GM12878 (cell line): Measurements from ENCODE around the gene TBX10. TPM values are rescaled to one million over a fixed set of nuclear protein-coding genes. Genes with fewer than 3 reads are reported as not detected.

Experiments
- ATAC-seq: fragments of 200-7000 bp; cut with Tn5 transposase; 3 replicates; pipeline ENCODE4 v1.9.1; 2020; ENCODE audit warnings: mild to moderate bottlenecking, moderate library complexity
- BruUV-seq: library from RNA; stranded (reverse); fragments of 400-500 nt; replicated peaks from 2 replicates; lab custom pipeline; 2021; lab: Mats Ljungman, UMichigan
- CTCF ChIA-PET: fragments of 300-600 bp; sonication (Branson Sonifier 250); formaldehyde crosslinking; extraction: SDS; loops from one replicate; lab custom pipeline; 2021; ENCODE audit warnings: inconsistent platforms; lab: Yijun Ruan, JAX
- POLR2A ChIA-PET: fragments of 350-600 bp; formaldehyde crosslinking; extraction: SDS; loops from one replicate; lab custom pipeline; 2021; ENCODE audit warnings: inconsistent platforms; lab: Charles Lee
- RAD21 ChIA-PET: fragments of 300-600 bp; sonication (Branson Sonifier 250); formaldehyde crosslinking; loops from one replicate; lab custom pipeline; 2023; ENCODE audit warnings: antibody characterized with exemption; ENCODE audit not compliant: unreplicated experiment; lab: Charles Lee
- SMC1A ChIA-PET: fragments of 300-600 bp; sonication (Branson Sonifier 250); formaldehyde crosslinking; loops from one replicate; lab custom pipeline; 2023; ENCODE audit not compliant: unreplicated experiment, uncharacterized antibody; lab: Charles Lee
- DNase-seq: peaks from one replicate; pipeline ENCODE4 v3.0.0-alpha.2; 2011; ENCODE audit warnings: low read depth, low spot score
- FAIRE-seq: peaks from 3 replicates; lab custom pipeline; 2011; peaks lifted over from hg19 to GRCh38; lab: Jason Lieb, UNC
- H2AFZ ChIP-seq: 2 replicates; pipeline ENCODE4 v1.6.0; 2011; ENCODE audit warnings: low read depth, low read length, control low read depth; ENCODE audit not compliant: control insufficient read depth
- H3K27ac ChIP-seq: 2 replicates; pipeline ENCODE4 v1.5.1; 2011; ENCODE audit warnings: control low read depth; ENCODE audit not compliant: control insufficient read depth, insufficient read depth
- H3K27me3 ChIP-seq, 2 experiments: replicated peaks in 1 of 2; 2 replicates each; pipeline versions ENCODE4 v1.6.0 to v1.6.1; 2011; ENCODE audit warnings: low read length in 1 of 2; ENCODE audit not compliant: control insufficient read depth in 2 of 2, insufficient read depth in 2 of 2
- H3K36me3 ChIP-seq, 2 experiments: 2 replicates each; pipeline ENCODE4 v1.5.1; 2011; ENCODE audit warnings: low read length in 1 of 2; ENCODE audit not compliant: control insufficient read depth in 2 of 2, insufficient read depth in 2 of 2
- H3K4me1 ChIP-seq: 2 replicates; pipeline ENCODE4 v1.6.1; 2011; ENCODE audit warnings: mild to moderate bottlenecking, low read length, moderate library complexity, mixed read lengths; ENCODE audit not compliant: control insufficient read depth, insufficient read depth
- H3K4me2 ChIP-seq: 2 replicates; pipeline ENCODE4 v1.6.0; 2011; ENCODE audit warnings: control low read depth; ENCODE audit not compliant: control insufficient read depth, insufficient read depth
- H3K4me3 ChIP-seq: fragments of 200-600 bp; sonication (generic); 2 replicates; pipeline ENCODE4 v1.5.1; 2016
- H3K79me2 ChIP-seq: 2 replicates; pipeline ENCODE4 v1.6.0; 2011; ENCODE audit warnings: low read length; ENCODE audit not compliant: control insufficient read depth, insufficient read depth
- H3K9ac ChIP-seq: 2 replicates; pipeline ENCODE4 v1.8.0; 2011; ENCODE audit warnings: low read length, control low read depth, mixed read lengths; ENCODE audit not compliant: control insufficient read depth, insufficient read depth
- H3K9me3 ChIP-seq: replicated peaks from 3 replicates; pipeline ENCODE4 v1.5.1; 2011; ENCODE audit warnings: mild to moderate bottlenecking, low read length; ENCODE audit not compliant: control insufficient read depth, insufficient read depth
- H4K20me1 ChIP-seq: 2 replicates; pipeline ENCODE4 v1.6.0; 2011; ENCODE audit not compliant: control insufficient read depth, insufficient read depth
- CEBPB ChIP-seq, 2 experiments: fragments of 150-350 bp in 1 of 2; IDR thresholded peaks; 2 replicates each; pipeline ENCODE4 v1.6.1; 2012 to 2014; ENCODE audit warnings: low read depth in 2 of 2, low read length in 2 of 2, borderline replicate concordance in 1 of 2, inconsistent platforms in 1 of 2
- EED ChIP-seq: sonication (generic); IDR thresholded peaks from 2 replicates; pipeline ENCODE4 v1.6.1; 2016; ENCODE audit warnings: antibody characterized with exemption, low read depth
- EP300 ChIP-seq, 2 experiments: fragments of 150-350 bp in 1 of 2; IDR thresholded peaks; 2 replicates each; pipeline ENCODE4 v1.6.1; 2011 to 2012; ENCODE audit warnings: low read depth in 2 of 2, low read length in 2 of 2, borderline replicate concordance in 1 of 2, improper control_type of control experiment in 1 of 2, inconsistent platforms in 1 of 2; ENCODE audit not compliant: control insufficient read depth in 1 of 2
- FOS ChIP-seq: IDR thresholded peaks from 3 replicates; pipeline ENCODE4 v1.6.1; 2011; ENCODE audit warnings: borderline replicate concordance; ENCODE audit not compliant: insufficient read length; ENCODE audit errors: extremely low read depth
- KAT2A ChIP-seq: conservative IDR thresholded peaks from 2 replicates; pipeline ENCODE4 v1.6.1; 2011; ENCODE audit warnings: low read depth, low read length; ENCODE audit not compliant: control insufficient read depth
- MYB ChIP-seq: fragments of 150-350 bp; IDR thresholded peaks from 2 replicates; pipeline ENCODE4 v1.6.1; 2014; ENCODE audit warnings: mild to moderate bottlenecking, low read depth, low read length, borderline replicate concordance
- SUPT20H ChIP-seq: IDR thresholded peaks from 2 replicates; pipeline ENCODE4 v1.6.1; 2011; ENCODE audit warnings: low read depth, mild to moderate bottlenecking, low read length, moderate library complexity, borderline replicate concordance; ENCODE audit not compliant: control insufficient read depth
- TARDBP ChIP-seq: IDR thresholded peaks from 2 replicates; pipeline ENCODE4 v1.6.1; 2016; ENCODE audit warnings: borderline replicate concordance
- TCF3 ChIP-seq: IDR thresholded peaks from 2 replicates; pipeline ENCODE4 v1.6.1; 2012; ENCODE audit warnings: low read depth, mild to moderate bottlenecking, low read length, borderline replicate concordance; ENCODE audit not compliant: insufficient read depth
- ZBED1 ChIP-seq: IDR thresholded peaks from 2 replicates; pipeline ENCODE4 v1.6.1; 2016; ENCODE audit warnings: borderline replicate concordance
- WGBS: methylation state at CpG from one replicate; pipeline ENCODE4 v1.1.6; 2016; ENCODE audit warnings: low lambda C conversion rate; ENCODE audit not compliant: insufficient replicate concordance, insufficient coverage; ENCODE audit errors: missing lambda C conversion rate; 5-methylcytosine and 5-hydroxymethylcytosine counted together
- in situ Hi-C: fragments of 300-500 bp; cut with MboI; formaldehyde crosslinking; loops from 9 replicates; pipeline ENCODE4 v1.14.3; 2018; ENCODE audit warnings: mixed read lengths
- intact Hi-C: fragments of 100-400 bp; cut with micrococcal nuclease; formaldehyde crosslinking; loops from one replicate; pipeline ENCODE4 v1.14.2; 2022; ENCODE audit not compliant: unreplicated experiment
- polyA plus RNA-seq, 11 experiments: library from polyadenylated mRNA; depleted of rRNA in 4 of 11; unstranded in 6 of 11; stranded (reverse) in 5 of 11; fragments of >200 nt; fragmentation: Nextera tagmentation in 4 of 11; fragmentation: Illumina TruSeq in 1 of 11; extraction: Ambion mirVana in 4 of 11; extraction: Trizol in 1 of 11; gene quantifications; 1 replicate in 1 of 11; 2 replicates in 10 of 11; pipeline versions ENCODE4 v1.2.1 to v1.2.3, GENCODE V29; 2011 to 2016; ENCODE audit warnings: inconsistent platforms in 2 of 11, missing spikeins in 2 of 11, low read depth in 1 of 11
- total RNA-seq, 4 experiments: library from RNA; depleted of rRNA in 3 of 4; stranded (reverse); fragments of >200 nt in 3 of 4; fragmentation: Illumina TruSeq in 1 of 4; extraction: Trizol in 1 of 4; gene quantifications; 2 replicates each; pipeline versions ENCODE4 v1.2.1 to v1.2.3, GENCODE V29; 2013 to 2021
- TF ChIP-seq, protein P1 (sequence below): IDR thresholded peaks from 2 replicates; pipeline ENCODE4 v1.6.1; 2012; ENCODE audit warnings: low read length, inconsistent platforms
- TF ChIP-seq, protein P2 (sequence below): fragments of 450-650 bp; formaldehyde crosslinking; IDR thresholded peaks from 2 replicates; pipeline ENCODE4 v1.5.0; 2022; ENCODE audit warnings: mild to moderate bottlenecking, missing genetic modification characterization
- TF ChIP-seq, protein P3 (sequence below): fragments of 450-650 bp; formaldehyde crosslinking; IDR thresholded peaks from 2 replicates; pipeline ENCODE4 v1.4.0; 2020; ENCODE audit warnings: mild to moderate bottlenecking, moderate library complexity
- TF ChIP-seq, protein P4 (sequence below): IDR thresholded peaks from 2 replicates; pipeline ENCODE4 v1.6.1; 2012; ENCODE audit warnings: low read depth, low read length, improper control_type of control experiment

TBX10 gene
- total and polyA plus RNA-seq, 10 of the 15 experiments (the other 5 are each of a cell fraction or from before 2014, with no cell fraction given) = 0.10 to 0.44 (median 0.20) TPM; not detected in 4

DNA sequence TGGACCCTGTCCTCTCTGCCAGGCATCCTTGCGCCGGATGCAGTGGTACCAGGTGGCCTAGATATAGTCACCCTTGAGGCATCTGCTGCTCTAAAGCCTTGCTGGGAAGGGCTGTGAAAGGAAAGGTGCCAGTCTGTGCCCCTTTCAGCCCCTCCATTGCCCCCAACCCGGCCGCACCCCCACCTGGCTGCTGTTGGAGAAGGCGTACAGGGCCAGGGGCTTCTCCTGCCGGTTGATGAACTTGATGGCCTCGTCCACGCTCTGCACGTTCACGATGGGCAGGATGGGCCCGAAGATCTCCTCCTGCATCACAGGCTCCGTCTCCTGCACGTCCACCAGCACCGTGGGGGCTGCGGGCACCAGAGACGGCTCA, 24.6 kb upstream of the TBX10 start:
- intact Hi-C loops = no loop called here
- RAD21 ChIA-PET = no interaction called here
- ATAC-seq (no peak), FAIRE-seq (no peak), DNase-seq (no peak)
- Histone ChIP-seq H3K9ac (no peak overlapping the region), H3K79me2 (no peaks in the 10 kb centered on the region), H2AFZ (no peak overlapping the region), H4K20me1 (no peaks in the 10 kb centered on the region), H3K4me2 (no peak overlapping the region), H3K4me1 (peaks cover 11% of the 10 kb centered on the region), H3K36me3 (no peaks in the 10 kb centered on the region), H3K27ac (no peak overlapping the region), H3K27me3 (peaks cover 0 to 2% of the 10 kb centered on the region in 2 experiments; a peak in 2 of 4 replicates), H3K9me3 (no peaks in the 10 kb centered on the region; the same call in 2 of the 3 replicates), H3K4me3 (no peak overlapping the region)
- POLR2A ChIA-PET = no interaction called here
- no TSS peak for BruUV-seq
- SMC1A ChIA-PET = interaction anchor here (0.6 kb wide), 1 partner anchor 15 kb away, joined by 3 read pairs; no protein-coding TSS in a partner anchor
- 59% methylated on average over 16 of the region's 16 CpGs for WGBS
- CTCF ChIA-PET = interaction anchor here (0.6 to 1.7 kb wide), 2 partner anchors 26 to 27 kb away, joined by 3 to 8 read pairs; no protein-coding TSS in a partner anchor
- in situ Hi-C loops = no loop called here
- TF ChIP-seq ZBED1 = no peak
- TF ChIP-seq EP300 (IDR thresholded peaks at IDR 0.05; ENCODE audit: borderline replicate concordance in 1 of 2, control insufficient read depth in 1 of 2, low read depth in 2 of 2, low read length in 2 of 2) = no peak
- no peak for TF ChIP-seq KAT2A
- TF ChIP-seq CEBPB (IDR thresholded peaks at IDR 0.05; ENCODE audit: borderline replicate concordance in 1 of 2, low read depth in 2 of 2, low read length in 2 of 2) = no peak
- TF ChIP-seq, protein P1, sequence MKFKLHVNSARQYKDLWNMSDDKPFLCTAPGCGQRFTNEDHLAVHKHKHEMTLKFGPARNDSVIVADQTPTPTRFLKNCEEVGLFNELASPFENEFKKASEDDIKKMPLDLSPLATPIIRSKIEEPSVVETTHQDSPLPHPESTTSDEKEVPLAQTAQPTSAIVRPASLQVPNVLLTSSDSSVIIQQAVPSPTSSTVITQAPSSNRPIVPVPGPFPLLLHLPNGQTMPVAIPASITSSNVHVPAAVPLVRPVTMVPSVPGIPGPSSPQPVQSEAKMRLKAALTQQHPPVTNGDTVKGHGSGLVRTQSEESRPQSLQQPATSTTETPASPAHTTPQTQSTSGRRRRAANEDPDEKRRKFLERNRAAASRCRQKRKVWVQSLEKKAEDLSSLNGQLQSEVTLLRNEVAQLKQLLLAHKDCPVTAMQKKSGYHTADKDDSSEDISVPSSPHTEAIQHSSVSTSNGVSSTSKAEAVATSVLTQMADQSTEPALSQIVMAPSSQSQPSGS = no peak
- TF ChIP-seq, protein P2, sequence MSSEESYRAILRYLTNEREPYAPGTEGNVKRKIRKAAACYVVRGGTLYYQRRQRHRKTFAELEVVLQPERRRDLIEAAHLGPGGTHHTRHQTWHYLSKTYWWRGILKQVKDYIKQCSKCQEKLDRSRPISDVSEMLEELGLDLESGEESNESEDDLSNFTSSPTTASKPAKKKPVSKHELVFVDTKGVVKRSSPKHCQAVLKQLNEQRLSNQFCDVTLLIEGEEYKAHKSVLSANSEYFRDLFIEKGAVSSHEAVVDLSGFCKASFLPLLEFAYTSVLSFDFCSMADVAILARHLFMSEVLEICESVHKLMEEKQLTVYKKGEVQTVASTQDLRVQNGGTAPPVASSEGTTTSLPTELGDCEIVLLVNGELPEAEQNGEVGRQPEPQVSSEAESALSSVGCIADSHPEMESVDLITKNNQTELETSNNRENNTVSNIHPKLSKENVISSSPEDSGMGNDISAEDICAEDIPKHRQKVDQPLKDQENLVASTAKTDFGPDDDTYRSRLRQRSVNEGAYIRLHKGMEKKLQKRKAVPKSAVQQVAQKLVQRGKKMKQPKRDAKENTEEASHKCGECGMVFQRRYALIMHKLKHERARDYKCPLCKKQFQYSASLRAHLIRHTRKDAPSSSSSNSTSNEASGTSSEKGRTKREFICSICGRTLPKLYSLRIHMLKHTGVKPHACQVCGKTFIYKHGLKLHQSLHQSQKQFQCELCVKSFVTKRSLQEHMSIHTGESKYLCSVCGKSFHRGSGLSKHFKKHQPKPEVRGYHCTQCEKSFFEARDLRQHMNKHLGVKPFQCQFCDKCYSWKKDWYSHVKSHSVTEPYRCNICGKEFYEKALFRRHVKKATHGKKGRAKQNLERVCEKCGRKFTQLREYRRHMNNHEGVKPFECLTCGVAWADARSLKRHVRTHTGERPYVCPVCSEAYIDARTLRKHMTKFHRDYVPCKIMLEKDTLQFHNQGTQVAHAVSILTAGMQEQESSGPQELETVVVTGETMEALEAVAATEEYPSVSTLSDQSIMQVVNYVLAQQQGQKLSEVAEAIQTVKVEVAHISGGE (CRISPR knock-in tag) = no peak
- TF ChIP-seq, protein P3, sequence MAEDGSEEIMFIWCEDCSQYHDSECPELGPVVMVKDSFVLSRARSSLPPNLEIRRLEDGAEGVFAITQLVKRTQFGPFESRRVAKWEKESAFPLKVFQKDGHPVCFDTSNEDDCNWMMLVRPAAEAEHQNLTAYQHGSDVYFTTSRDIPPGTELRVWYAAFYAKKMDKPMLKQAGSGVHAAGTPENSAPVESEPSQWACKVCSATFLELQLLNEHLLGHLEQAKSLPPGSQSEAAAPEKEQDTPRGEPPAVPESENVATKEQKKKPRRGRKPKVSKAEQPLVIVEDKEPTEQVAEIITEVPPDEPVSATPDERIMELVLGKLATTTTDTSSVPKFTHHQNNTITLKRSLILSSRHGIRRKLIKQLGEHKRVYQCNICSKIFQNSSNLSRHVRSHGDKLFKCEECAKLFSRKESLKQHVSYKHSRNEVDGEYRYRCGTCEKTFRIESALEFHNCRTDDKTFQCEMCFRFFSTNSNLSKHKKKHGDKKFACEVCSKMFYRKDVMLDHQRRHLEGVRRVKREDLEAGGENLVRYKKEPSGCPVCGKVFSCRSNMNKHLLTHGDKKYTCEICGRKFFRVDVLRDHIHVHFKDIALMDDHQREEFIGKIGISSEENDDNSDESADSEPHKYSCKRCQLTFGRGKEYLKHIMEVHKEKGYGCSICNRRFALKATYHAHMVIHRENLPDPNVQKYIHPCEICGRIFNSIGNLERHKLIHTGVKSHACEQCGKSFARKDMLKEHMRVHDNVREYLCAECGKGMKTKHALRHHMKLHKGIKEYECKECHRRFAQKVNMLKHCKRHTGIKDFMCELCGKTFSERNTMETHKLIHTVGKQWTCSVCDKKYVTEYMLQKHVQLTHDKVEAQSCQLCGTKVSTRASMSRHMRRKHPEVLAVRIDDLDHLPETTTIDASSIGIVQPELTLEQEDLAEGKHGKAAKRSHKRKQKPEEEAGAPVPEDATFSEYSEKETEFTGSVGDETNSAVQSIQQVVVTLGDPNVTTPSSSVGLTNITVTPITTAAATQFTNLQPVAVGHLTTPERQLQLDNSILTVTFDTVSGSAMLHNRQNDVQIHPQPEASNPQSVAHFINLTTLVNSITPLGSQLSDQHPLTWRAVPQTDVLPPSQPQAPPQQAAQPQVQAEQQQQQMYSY = no peak
- TF ChIP-seq FOS = no peak
- TF ChIP-seq, protein P4, sequence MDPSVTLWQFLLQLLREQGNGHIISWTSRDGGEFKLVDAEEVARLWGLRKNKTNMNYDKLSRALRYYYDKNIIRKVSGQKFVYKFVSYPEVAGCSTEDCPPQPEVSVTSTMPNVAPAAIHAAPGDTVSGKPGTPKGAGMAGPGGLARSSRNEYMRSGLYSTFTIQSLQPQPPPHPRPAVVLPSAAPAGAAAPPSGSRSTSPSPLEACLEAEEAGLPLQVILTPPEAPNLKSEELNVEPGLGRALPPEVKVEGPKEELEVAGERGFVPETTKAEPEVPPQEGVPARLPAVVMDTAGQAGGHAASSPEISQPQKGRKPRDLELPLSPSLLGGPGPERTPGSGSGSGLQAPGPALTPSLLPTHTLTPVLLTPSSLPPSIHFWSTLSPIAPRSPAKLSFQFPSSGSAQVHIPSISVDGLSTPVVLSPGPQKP = no peak
- TF ChIP-seq TARDBP = no peak
- no peak for TF ChIP-seq SUPT20H
- no peak for TF ChIP-seq EED
- no peak for TF ChIP-seq MYB
- no peak for TF ChIP-seq TCF3
